ENCODE data around the gene MIXL1. TPM values are rescaled to one million over a fixed set of nuclear protein-coding genes. Genes with fewer than 3 reads are reported as not detected.

Gene MIXL1
- total RNA-seq, 1 experiment from 2014 or later: 4.7 TPM

DNA sequence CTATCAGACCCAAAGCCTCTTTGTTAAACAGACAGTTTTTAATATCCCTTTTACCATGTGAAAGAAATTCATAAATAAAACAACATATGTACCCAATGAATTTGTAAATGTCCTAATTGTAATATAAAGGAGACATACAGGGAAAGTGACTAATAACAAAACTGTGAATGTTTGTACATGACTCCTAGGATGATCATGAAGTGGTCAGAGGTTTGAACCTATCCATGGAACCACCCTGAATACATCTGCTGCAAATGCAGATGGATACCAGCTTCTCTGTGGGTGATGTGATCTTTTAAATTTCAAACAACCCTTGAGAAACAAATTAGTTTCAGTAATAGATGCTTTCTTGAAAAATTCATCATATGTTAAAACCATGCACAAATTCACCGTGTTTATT, 20.2 kb upstream of the MIXL1 start:
- Histone ChIP-seq H3K4ac (ENCODE audit: low read depth, low read length) (no peak overlapping the region), H4K91ac (ENCODE audit: insufficient read length, low read depth, low read length) (no peak overlapping the region), H3T11ph (ENCODE audit: low read length) (no peak overlapping the region), H3K4me1 (ENCODE audit: insufficient read depth, low read length) (no peaks in the 10 kb centered on the region; the same call in 1 of the 2 replicates), H2BK120ac (ENCODE audit: low read depth, low read length, poor library complexity, severe bottlenecking) (no peak overlapping the region), H3K79me1 (ENCODE audit: insufficient read depth, low read depth, low read length, poor library complexity, severe bottlenecking) (no peaks in the 10 kb centered on the region), H3K79me2 (ENCODE audit: insufficient read depth, low read length) (no peaks in the 10 kb centered on the region), H3K9me3 (ENCODE audit: control insufficient read depth, low read depth, low read length) (no peaks in the 10 kb centered on the region), H4K8ac (replicated peaks; ENCODE audit: insufficient read length, low read depth, low read length) (no peak overlapping the region), H2BK20ac (ENCODE audit: low read depth, low read length, poor library complexity, severe bottlenecking) (no peak overlapping the region), H3K23ac (ENCODE audit: insufficient read length, low read depth, low read length) (no peak overlapping the region), H2BK15ac (ENCODE audit: low read depth, low read length) (no peak overlapping the region), H2BK12ac (ENCODE audit: insufficient read length, low read depth, low read length) (no peak overlapping the region), H4K20me1 (ENCODE audit: control insufficient read depth, insufficient read depth, insufficient read length) (no peaks in the 10 kb centered on the region), H3K23me2 (ENCODE audit: insufficient read length, low read depth, low read length, poor library complexity, severe bottlenecking) (no peaks in the 10 kb centered on the region), H2AK5ac (ENCODE audit: insufficient read length, low read length) (no peak overlapping the region), H2AFZ (ENCODE audit: low read length) (no peak overlapping the region), H3K9ac (ENCODE audit: extremely low read depth, insufficient read length, low read length) (no peak overlapping the region), H3K4me2 (ENCODE audit: insufficient read depth, insufficient read length, low read length) (no peak overlapping the region), H3K14ac (ENCODE audit: insufficient read depth, low read length) (no peak overlapping the region), H2BK5ac (ENCODE audit: insufficient read length, low read length) (no peak overlapping the region), H3K27me3 (ENCODE audit: insufficient read depth, low read length) (no peaks in the 10 kb centered on the region; the same call in 1 of the 2 replicates), H4K5ac (ENCODE audit: insufficient read length, low read depth, low read length) (no peak overlapping the region), H3K56ac (ENCODE audit: insufficient read length, low read depth, low read length) (no peak overlapping the region), H3K27ac (ENCODE audit: insufficient read length, low read depth, low read length) (no peak overlapping the region), H3K18ac (ENCODE audit: insufficient read length, low read depth, low read length) (no peak overlapping the region)
- Mint-ChIP-seq H3K9me3 (no peaks in the 10 kb centered on the region), H3K4me1 (peaks cover 9 to 16% of the 10 kb centered on the region in 2 experiments), H3K27me3 (ENCODE audit: low read depth) (peaks cover 4% of the 10 kb centered on the region), H3K36me3 (ENCODE audit: insufficient read depth in 1 of 3, low read depth in 3 of 3) (no peaks in the 10 kb centered on the region), H3K4me3 (no peak overlapping the region), H3K27ac (no peak overlapping the region)
- TF ChIP-seq, protein P1, sequence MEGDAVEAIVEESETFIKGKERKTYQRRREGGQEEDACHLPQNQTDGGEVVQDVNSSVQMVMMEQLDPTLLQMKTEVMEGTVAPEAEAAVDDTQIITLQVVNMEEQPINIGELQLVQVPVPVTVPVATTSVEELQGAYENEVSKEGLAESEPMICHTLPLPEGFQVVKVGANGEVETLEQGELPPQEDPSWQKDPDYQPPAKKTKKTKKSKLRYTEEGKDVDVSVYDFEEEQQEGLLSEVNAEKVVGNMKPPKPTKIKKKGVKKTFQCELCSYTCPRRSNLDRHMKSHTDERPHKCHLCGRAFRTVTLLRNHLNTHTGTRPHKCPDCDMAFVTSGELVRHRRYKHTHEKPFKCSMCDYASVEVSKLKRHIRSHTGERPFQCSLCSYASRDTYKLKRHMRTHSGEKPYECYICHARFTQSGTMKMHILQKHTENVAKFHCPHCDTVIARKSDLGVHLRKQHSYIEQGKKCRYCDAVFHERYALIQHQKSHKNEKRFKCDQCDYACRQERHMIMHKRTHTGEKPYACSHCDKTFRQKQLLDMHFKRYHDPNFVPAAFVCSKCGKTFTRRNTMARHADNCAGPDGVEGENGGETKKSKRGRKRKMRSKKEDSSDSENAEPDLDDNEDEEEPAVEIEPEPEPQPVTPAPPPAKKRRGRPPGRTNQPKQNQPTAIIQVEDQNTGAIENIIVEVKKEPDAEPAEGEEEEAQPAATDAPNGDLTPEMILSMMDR (conservative IDR thresholded peaks at IDR 0.05): no peak
- no peak for DNase-seq
- WGBS (ENCODE audit: extremely low coverage, insufficient read length, low lambda C conversion rate): no CpG with 5 or more reads among the region's 1 CpG
